GM18909 (cell line): Measurements from ENCODE around the gene SND1.

Source experiments
- ATAC-seq: cut with Tn5 transposase; IDR thresholded peaks from one replicate; pipeline ENCODE4 v1.9.1; 2021; ENCODE audit warnings: mild to moderate bottlenecking; ENCODE audit not compliant: unreplicated experiment, poor library complexity

The SND1 gene

GRCh38 chr7:127880454-127880853 lies 228.5 kb downstream of the SND1 start:
- ATAC-seq: no peak

GRCh38 chr7:127881564-127881963 lies 229.6 kb downstream of the SND1 start:
- no peak for ATAC-seq

GRCh38 chr7:127882313-127882920 lies 230.4 kb downstream of the SND1 start:
- ATAC-seq: no peak

- no peak for ATAC-seq
Measured at GRCh38 chr7:127884066-127884559, 232.1 kb downstream of the SND1 start.

- ATAC-seq: no peak
Measured at GRCh38 chr7:127885222-127885772, 233.3 kb downstream of the SND1 start.

GRCh38 chr7:127885843-127886242 lies 233.8 kb downstream of the SND1 start:
- no peak for ATAC-seq

GRCh38 chr7:127886248-127886647 lies 234.3 kb downstream of the SND1 start:
- ATAC-seq: no peak

- ATAC-seq: no peak
Measured at GRCh38 chr7:127887096-127887495, 235.1 kb downstream of the SND1 start.

- no peak for ATAC-seq
Measured at GRCh38 chr7:127887631-127888030, 235.6 kb downstream of the SND1 start.

GRCh38 chr7:127888411-127888810 lies 236.4 kb downstream of the SND1 start:
- ATAC-seq: no peak

GRCh38 chr7:127888825-127889224 lies 236.8 kb downstream of the SND1 start:
- ATAC-seq: no peak

GRCh38 chr7:127889677-127890076 lies 237.7 kb downstream of the SND1 start:
- no peak for ATAC-seq

GRCh38 chr7:127890726-127891125 lies 238.7 kb downstream of the SND1 start:
- ATAC-seq: no peak

GRCh38 chr7:127891144-127891543 lies 239.2 kb downstream of the SND1 start:
- ATAC-seq: no peak

- no peak for ATAC-seq
Measured at GRCh38 chr7:127891854-127892438, 240.0 kb downstream of the SND1 start.

- no peak for ATAC-seq
Measured at GRCh38 chr7:127892488-127893314, 240.7 kb downstream of the SND1 start.

GRCh38 chr7:127893547-127893946 lies 241.6 kb downstream of the SND1 start:
- no peak for ATAC-seq

GRCh38 chr7:127894588-127894987 lies 242.6 kb downstream of the SND1 start:
- ATAC-seq: no peak

GRCh38 chr7:127895360-127895759 lies 243.4 kb downstream of the SND1 start:
- ATAC-seq: no peak

GRCh38 chr7:127895814-127896280 lies 243.9 kb downstream of the SND1 start:
- ATAC-seq: no peak

GRCh38 chr7:127896659-127897058 lies 244.7 kb downstream of the SND1 start:
- no peak for ATAC-seq
